Measurements from ENCODE around the gene FXYD6. TPM values are rescaled to one million over a fixed set of nuclear protein-coding genes. Genes with fewer than 3 reads are reported as not detected.

FXYD6 gene
- total and polyA plus RNA-seq, 7 donors = 12.3 to 305 (median 243) TPM

GRCh38 chr11:117910525-117910924 lies 34.1 kb upstream of the FXYD6 start:
- no peaks in the 10 kb centered on the region for H3K36me3 ChIP-seq
- 77 to 86% methylated on average over 4 of the region's 4 CpGs for WGBS, 2 donors
- H3K9me3 ChIP-seq = no peaks in the 10 kb centered on the region
- H3K4me3 ChIP-seq = no peak overlapping the region
- peaks cover 0 to 13% (median 9%) of the 10 kb centered on the region in 4 donors for H3K4me1 ChIP-seq
- no peak overlapping the region for H3K27ac ChIP-seq
- TF ChIP-seq POLR2AphosphoS5 (IDR thresholded peaks at IDR 0.05) = no peak
- TF ChIP-seq, protein P1, sequence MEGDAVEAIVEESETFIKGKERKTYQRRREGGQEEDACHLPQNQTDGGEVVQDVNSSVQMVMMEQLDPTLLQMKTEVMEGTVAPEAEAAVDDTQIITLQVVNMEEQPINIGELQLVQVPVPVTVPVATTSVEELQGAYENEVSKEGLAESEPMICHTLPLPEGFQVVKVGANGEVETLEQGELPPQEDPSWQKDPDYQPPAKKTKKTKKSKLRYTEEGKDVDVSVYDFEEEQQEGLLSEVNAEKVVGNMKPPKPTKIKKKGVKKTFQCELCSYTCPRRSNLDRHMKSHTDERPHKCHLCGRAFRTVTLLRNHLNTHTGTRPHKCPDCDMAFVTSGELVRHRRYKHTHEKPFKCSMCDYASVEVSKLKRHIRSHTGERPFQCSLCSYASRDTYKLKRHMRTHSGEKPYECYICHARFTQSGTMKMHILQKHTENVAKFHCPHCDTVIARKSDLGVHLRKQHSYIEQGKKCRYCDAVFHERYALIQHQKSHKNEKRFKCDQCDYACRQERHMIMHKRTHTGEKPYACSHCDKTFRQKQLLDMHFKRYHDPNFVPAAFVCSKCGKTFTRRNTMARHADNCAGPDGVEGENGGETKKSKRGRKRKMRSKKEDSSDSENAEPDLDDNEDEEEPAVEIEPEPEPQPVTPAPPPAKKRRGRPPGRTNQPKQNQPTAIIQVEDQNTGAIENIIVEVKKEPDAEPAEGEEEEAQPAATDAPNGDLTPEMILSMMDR (IDR thresholded peaks at IDR 0.05) = no peak
- TF ChIP-seq EP300 (IDR thresholded peaks at IDR 0.05) = no peak
- no peak for TF ChIP-seq POLR2A (IDR thresholded peaks at IDR 0.05)
- intact Hi-C loops (cut with DNase I) = no loop called here
- no peaks in the 10 kb centered on the region for H3K27me3 ChIP-seq
- peak; percentile 36 for DNase-seq

GRCh38 chr11:117909611-117910382 lies 33.3 kb upstream of the FXYD6 start:
- no peaks in the 10 kb centered on the region for H3K27me3 ChIP-seq
- TF ChIP-seq POLR2AphosphoS5 (IDR thresholded peaks at IDR 0.05) (no peak), POLR2A (IDR thresholded peaks at IDR 0.05) (no peak), EP300 (IDR thresholded peaks at IDR 0.05) (no peak)
- TF ChIP-seq, protein P1 (IDR thresholded peaks at IDR 0.05) = no peak
- 90 to 92% methylated on average over 20 of the region's 20 CpGs for whole genome bisulfite sequencing, 2 donors
- intact Hi-C loops (cut with DNase I) = loop anchor here (5.0 kb wide), 1 partner anchor 38 kb away; no protein-coding TSS in a partner anchor
- no peak overlapping the region for H3K27ac ChIP-seq
- no peaks in the 10 kb centered on the region for H3K36me3 ChIP-seq
- DNase-seq = peak; percentile 57
- H3K9me3 ChIP-seq = no peaks in the 10 kb centered on the region
- no peak overlapping the region for H3K4me3 ChIP-seq
- peaks cover 0 to 13% (median 9%) of the 10 kb centered on the region in 4 donors for H3K4me1 ChIP-seq

DNA sequence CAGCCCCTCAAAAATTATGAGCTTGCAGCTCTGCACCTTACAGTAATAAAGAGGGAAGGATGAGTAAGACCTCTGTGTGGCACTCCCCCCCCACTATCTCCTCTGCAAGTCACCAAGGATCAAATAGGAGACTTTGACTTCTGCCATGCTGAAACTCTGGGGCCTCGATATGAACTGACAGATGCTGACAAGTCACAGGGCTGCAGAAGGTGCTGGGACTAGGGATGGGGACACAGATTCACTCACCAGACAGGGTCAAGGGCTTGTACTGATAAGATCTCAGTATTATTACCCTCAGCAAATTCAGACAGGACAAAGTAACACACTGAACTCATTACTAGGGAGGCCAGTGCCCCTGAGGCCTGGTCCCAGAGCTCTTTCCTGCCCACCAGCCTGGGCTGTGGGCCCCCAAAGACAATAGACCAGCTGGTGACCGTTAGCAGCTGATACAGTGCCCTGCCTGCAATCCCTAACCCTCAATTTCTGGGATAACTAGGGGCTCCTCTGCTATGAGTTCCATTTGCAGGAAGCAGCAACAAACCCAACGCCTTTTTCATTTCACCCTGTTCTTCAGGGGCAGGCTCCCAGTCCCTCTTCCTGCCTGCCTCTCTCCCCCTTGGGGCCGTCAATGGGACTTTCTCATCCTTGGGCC lies 32.6 kb upstream of the FXYD6 start:
- WGBS, 2 donors = 84 to 89% methylated on average over 4 of the region's 4 CpGs
- Histone ChIP-seq H3K27me3 (no peaks in the 10 kb centered on the region), H3K4me3 (no peak overlapping the region), H3K4me1 (peaks cover 0 to 14% (median 10%) of the 10 kb centered on the region in 4 donors), H3K9me3 (no peaks in the 10 kb centered on the region), H3K27ac (no peak overlapping the region), H3K36me3 (no peaks in the 10 kb centered on the region)
- no peak for DNase-seq
- intact Hi-C loops (cut with DNase I) = loop anchor here (5.0 kb wide), 1 partner anchor 38 kb away; no protein-coding TSS in a partner anchor
- TF ChIP-seq, protein P1 (IDR thresholded peaks at IDR 0.05) = no peak
- TF ChIP-seq POLR2AphosphoS5 (IDR thresholded peaks at IDR 0.05) = no peak
- TF ChIP-seq EP300 (IDR thresholded peaks at IDR 0.05) = no peak
- TF ChIP-seq POLR2A (IDR thresholded peaks at IDR 0.05) = no peak

DNA sequence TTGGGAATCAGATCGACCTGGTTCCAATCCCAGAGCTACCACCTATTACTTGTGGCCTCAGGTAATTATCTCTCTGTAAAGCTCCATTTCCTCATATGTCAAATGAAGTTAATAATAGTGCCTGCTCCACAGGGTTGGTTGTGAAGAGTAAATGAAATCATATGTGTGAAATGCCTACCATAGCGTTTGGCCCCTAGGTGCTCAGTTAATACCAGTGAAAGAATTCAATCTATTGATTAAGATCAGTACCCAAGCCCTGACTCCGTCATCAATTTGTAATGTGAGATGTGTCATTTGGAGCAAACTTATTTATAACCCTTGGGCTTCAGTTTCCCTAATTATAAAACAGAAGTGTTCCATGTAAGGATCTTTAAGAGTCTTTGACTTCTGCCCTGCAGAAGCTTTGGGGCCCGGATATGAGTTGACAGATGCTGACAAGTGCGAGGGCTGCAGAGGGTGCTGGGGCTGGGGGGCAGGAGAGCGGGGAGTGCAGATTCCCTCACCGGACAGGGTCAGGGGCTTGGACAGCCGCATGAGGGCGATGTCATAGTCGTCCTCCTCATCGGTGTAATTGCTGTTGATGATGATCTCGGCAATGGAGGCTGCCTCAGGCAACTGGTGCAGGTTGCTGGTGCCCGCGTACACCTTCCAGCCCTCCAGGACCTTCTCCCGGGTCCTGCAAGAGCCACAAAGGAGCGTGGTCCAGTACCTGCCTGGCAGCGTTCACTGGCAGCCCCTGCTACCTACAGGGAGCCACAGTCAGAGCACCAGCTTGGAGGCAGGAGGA lies 31.8 kb upstream of the FXYD6 start:
- 86 to 93% methylated on average over 17 of the region's 17 CpGs for WGBS, 2 donors
- DNase-seq = peak; percentile 53
- intact Hi-C loops (cut with DNase I) = loop anchor here (5.0 kb wide), 1 partner anchor 39 kb away; no protein-coding TSS in a partner anchor

More for the DNA sequence above, 31.8 kb upstream of the FXYD6 start:
- Histone ChIP-seq H3K4me3 (no peak overlapping the region), H3K36me3 (no peaks in the 10 kb centered on the region), H3K27me3 (no peaks in the 10 kb centered on the region), H3K9me3 (no peaks in the 10 kb centered on the region), H3K4me1 (peaks cover 0 to 14% (median 10%) of the 10 kb centered on the region in 4 donors), H3K27ac (no peak overlapping the region)
- TF ChIP-seq, protein P1 (IDR thresholded peaks at IDR 0.05) = no peak
- TF ChIP-seq EP300 (IDR thresholded peaks at IDR 0.05) (no peak), POLR2A (IDR thresholded peaks at IDR 0.05) (no peak), POLR2AphosphoS5 (IDR thresholded peaks at IDR 0.05) (no peak)

All from sigmoid colon (tissue), 7 donors.